H1 (cell line): Measurements from ENCODE around the gene TMEM272. TPM values are rescaled to one million over a fixed set of nuclear protein-coding genes. Genes with fewer than 3 reads are reported as not detected.

ENCODE experiments used
- CTCF ChIA-PET: fragments of 300-600 bp; sonication (Branson Sonifier 250); formaldehyde crosslinking; loops from one replicate; lab custom pipeline; 2021; ENCODE audit not compliant: partially characterized antibody; lab: Charles Lee
- POLR2A ChIA-PET: fragments of 300-600 bp; sonication (Branson Sonifier 250); formaldehyde crosslinking; loops from one replicate; lab custom pipeline; 2021; ENCODE audit warnings: inconsistent platforms; ENCODE audit not compliant: partially characterized antibody; lab: Charles Lee
- DNase-seq, 2 experiments: peaks; one replicate each; pipeline versions ENCODE4 v3.0.0 to v3.0.0-alpha.2; 2010 to 2022; ENCODE audit warnings: low spot score in 2 of 2, low read depth in 1 of 2, mixed read lengths in 1 of 2
- FAIRE-seq: peaks from 2 replicates; lab custom pipeline; 2011; peaks lifted over from hg19 to GRCh38; lab: Jason Lieb, UNC
- H2AFZ ChIP-seq: 2 replicates; pipeline ENCODE4 v1.8.1; 2012; ENCODE audit warnings: low read length, inconsistent platforms
- H2AK5ac ChIP-seq: 2 replicates; pipeline ENCODE4 v1.6.1; 2013; ENCODE audit warnings: low read depth, low read length
- H2BK120ac ChIP-seq: replicated peaks from 2 replicates; pipeline ENCODE3; 2013; ENCODE audit warnings: low read depth, low read length, inconsistent platforms
- H2BK12ac ChIP-seq: 2 replicates; pipeline ENCODE4 v1.6.1; 2013; ENCODE audit warnings: low read depth, low read length
- H2BK15ac ChIP-seq: 2 replicates; pipeline ENCODE4 v1.6.1; 2013; ENCODE audit warnings: low read length
- H2BK20ac ChIP-seq: 2 replicates; pipeline ENCODE4 v1.6.1; 2013; ENCODE audit warnings: low read length
- H2BK5ac ChIP-seq: 2 replicates; pipeline ENCODE4 v1.6.1; 2013; ENCODE audit warnings: low read depth, low read length
- H3K14ac ChIP-seq: 2 replicates; pipeline ENCODE4 v1.6.1; 2013; ENCODE audit warnings: inconsistent platforms; ENCODE audit not compliant: insufficient read length
- H3K18ac ChIP-seq: 2 replicates; pipeline ENCODE4 v1.6.1; 2013; ENCODE audit warnings: low read length; ENCODE audit errors: extremely low read depth
- H3K23ac ChIP-seq: 2 replicates; pipeline ENCODE4 v1.6.1; 2013; ENCODE audit warnings: inconsistent platforms; ENCODE audit not compliant: insufficient read length
- H3K23me2 ChIP-seq: 2 replicates; pipeline ENCODE4 v1.6.1; 2013; ENCODE audit warnings: low read depth, low read length
- H3K27ac ChIP-seq: 2 replicates; pipeline ENCODE4 v1.6.1; 2011; ENCODE audit warnings: low read depth, low read length, inconsistent platforms
- H3K27me3 ChIP-seq, 4 experiments: replicated peaks in 1 of 4; 1 replicate in 1 of 4; 2 replicates in 3 of 4; pipeline versions ENCODE4 v1.6.1 to v1.8.1; 2011 to 2013; ENCODE audit warnings: low read length in 3 of 4, mild to moderate bottlenecking in 3 of 4, inconsistent platforms in 2 of 4, mixed read lengths in 2 of 4, moderate library complexity in 1 of 4; ENCODE audit not compliant: control insufficient read depth in 3 of 4, insufficient read depth in 3 of 4; ENCODE audit errors: extremely low read depth in 1 of 4
- H3K36me3 ChIP-seq, 4 experiments: 2 replicates each; pipeline versions ENCODE4 v1.6.1 to v1.8.1; 2011 to 2013; ENCODE audit warnings: mild to moderate bottlenecking in 4 of 4, low read length in 3 of 4, moderate library complexity in 2 of 4, control low read depth in 1 of 4, inconsistent platforms in 1 of 4; ENCODE audit not compliant: insufficient read depth in 4 of 4, control insufficient read depth in 2 of 4
- H3K4ac ChIP-seq: replicated peaks from 2 replicates; pipeline ENCODE3; 2013; ENCODE audit warnings: low read length, low read depth, mixed read lengths, inconsistent platforms; ENCODE audit not compliant: insufficient read length
- H3K4me1 ChIP-seq, 4 experiments: replicated peaks in 1 of 4; 1 replicate in 1 of 4; 2 replicates in 3 of 4; pipeline versions ENCODE4 v1.6.1 to v1.8.1; 2011 to 2013; ENCODE audit warnings: low read length in 3 of 4, inconsistent platforms in 2 of 4, mixed read lengths in 1 of 4; ENCODE audit not compliant: insufficient read depth in 4 of 4, control insufficient read depth in 3 of 4
- H3K4me2 ChIP-seq, 2 experiments: 2 replicates each; pipeline versions ENCODE4 v1.6.1 to v1.8.1; 2011 to 2013; ENCODE audit warnings: low read depth in 2 of 2, low read length in 2 of 2, control low read depth in 1 of 2, inconsistent platforms in 1 of 2, mild to moderate bottlenecking in 1 of 2; ENCODE audit not compliant: insufficient read depth in 1 of 2
- H3K4me3 ChIP-seq, 4 experiments: fragments of 200-600, 300-600 bp in 1 of 4; sonication (generic), shearing (Covaris generic), sonication (Bioruptor Twin) in 1 of 4; 2 replicates each; pipeline versions ENCODE4 v1.5.1 to v1.8.1; 2011 to 2016; ENCODE audit warnings: low read length in 4 of 4, low read depth in 3 of 4, control low read depth in 2 of 4, inconsistent platforms in 2 of 4, mild to moderate bottlenecking in 2 of 4, mixed read lengths in 1 of 4, moderate library complexity in 1 of 4; ENCODE audit not compliant: insufficient read depth in 2 of 4; ENCODE audit errors: extremely low read depth in 1 of 4
- H3K56ac ChIP-seq: replicated peaks from 2 replicates; pipeline ENCODE3; 2013; ENCODE audit warnings: low read depth, mild to moderate bottlenecking, mixed read lengths, low read length, inconsistent platforms; ENCODE audit not compliant: insufficient read length
- H3K79me1 ChIP-seq: 2 replicates; pipeline ENCODE4 v1.6.1; 2013; ENCODE audit warnings: low read depth, low read length, control low read depth
- H3K79me2 ChIP-seq, 2 experiments: 2 replicates each; pipeline versions ENCODE4 v1.6.1 to v1.8.1; 2012 to 2013; ENCODE audit warnings: low read length in 2 of 2, mild to moderate bottlenecking in 2 of 2, inconsistent platforms in 1 of 2; ENCODE audit not compliant: insufficient read depth in 2 of 2, control insufficient read depth in 1 of 2
- H3K9ac ChIP-seq, 4 experiments: replicated peaks in 1 of 4; 1 replicate in 1 of 4; 2 replicates in 3 of 4; pipeline versions ENCODE4 v1.6.1 to v1.8.1; 2011 to 2013; ENCODE audit warnings: low read depth in 3 of 4, low read length in 3 of 4, control low read depth in 2 of 4, mild to moderate bottlenecking in 2 of 4, moderate library complexity in 2 of 4, inconsistent platforms in 1 of 4; ENCODE audit errors: extremely low read depth in 1 of 4
- H3K9me3 ChIP-seq, 2 experiments: 2 replicates each; pipeline versions ENCODE4 v1.6.1 to v1.8.1; 2012 to 2013; ENCODE audit warnings: mild to moderate bottlenecking in 2 of 2, moderate library complexity in 2 of 2, control low read depth in 1 of 2, inconsistent platforms in 1 of 2, low read depth in 1 of 2, low read length in 1 of 2, mixed read lengths in 1 of 2; ENCODE audit not compliant: insufficient read depth in 2 of 2
- H4K20me1 ChIP-seq, 2 experiments: replicated peaks in 1 of 2; 2 replicates each; pipeline versions ENCODE3 to v1.8.1; 2011 to 2013; ENCODE audit warnings: inconsistent platforms in 2 of 2, low read length in 2 of 2, mild to moderate bottlenecking in 1 of 2; ENCODE audit not compliant: insufficient read depth in 2 of 2, control insufficient read depth in 1 of 2
- H4K5ac ChIP-seq: 2 replicates; pipeline ENCODE4 v1.6.1; 2013; ENCODE audit warnings: low read length, low read depth, mixed read lengths, inconsistent platforms; ENCODE audit not compliant: insufficient read length
- H4K8ac ChIP-seq: 2 replicates; pipeline ENCODE4 v1.8.0; 2013; ENCODE audit warnings: mild to moderate bottlenecking, moderate library complexity, low read length, inconsistent platforms; ENCODE audit not compliant: insufficient read depth; ENCODE audit errors: extremely low read depth
- H4K91ac ChIP-seq: replicated peaks from 2 replicates; pipeline ENCODE3; 2013; ENCODE audit warnings: low read length, mixed read lengths, inconsistent platforms; ENCODE audit not compliant: insufficient read length
- CTBP2 ChIP-seq: IDR thresholded peaks from 2 replicates; pipeline ENCODE4 v1.7.0; 2011; ENCODE audit warnings: borderline replicate concordance, mild to moderate bottlenecking, moderate library complexity, mixed read lengths, low read length; ENCODE audit not compliant: insufficient read depth, insufficient read length
- KDM1A ChIP-seq: fragments of 200-600, 300-600 bp; sonication (generic); IDR thresholded peaks from 2 replicates; pipeline ENCODE4 v1.7.1; 2016; ENCODE audit warnings: mild to moderate bottlenecking, low read length, borderline replicate concordance
- SP1 ChIP-seq: IDR thresholded peaks from 2 replicates; pipeline ENCODE4 v1.6.1; 2011; ENCODE audit warnings: low read depth, low read length
- USF2 ChIP-seq: IDR thresholded peaks from 2 replicates; pipeline ENCODE4 v1.6.1; 2011; ENCODE audit warnings: low read length, improper control_type of control experiment
- WGBS, 2 experiments: shearing (Covaris generic) in 1 of 2; methylation state at CpG; one replicate each; pipeline versions ENCODE4 v1.1.6 to v1.1.7; 2013 to 2015; ENCODE audit warnings: low lambda C conversion rate in 2 of 2, mixed read lengths in 2 of 2, inconsistent platforms in 1 of 2, low coverage in 1 of 2, missing lambda C conversion rate in 1 of 2; ENCODE audit not compliant: insufficient replicate concordance in 2 of 2, insufficient coverage in 1 of 2, insufficient read length in 1 of 2; ENCODE audit errors: extremely low coverage in 1 of 2, missing lambda C conversion rate in 1 of 2; 5-methylcytosine and 5-hydroxymethylcytosine counted together
- polyA plus RNA-seq, 7 experiments: library from polyadenylated mRNA; depleted of rRNA in 3 of 7; stranded (reverse) in 5 of 7; unstranded in 2 of 7; fragments of >200 nt in 5 of 7; fragments of 200-250 nt in 2 of 7; gene quantifications; 1 replicate in 5 of 7; 2 replicates in 1 of 7; 4 replicates in 1 of 7; pipeline versions ENCODE4 v1.2.1 to v1.2.3, GENCODE V29; 2011 to 2013; ENCODE audit warnings: missing spikeins in 2 of 7, mixed read lengths in 2 of 7
- total RNA-seq: library from RNA; stranded (reverse); fragmentation: NEBNext Ultra II Directional; extraction: Animal tissue kit (Norgen Biotek cat#: 25700); gene quantifications from 2 replicates; pipeline ENCODE4 v1.2.1, GENCODE V29; 2021

The TMEM272 gene
- total and polyA plus RNA-seq, 2 of the 8 experiments (the other 6 are each of a cell fraction or from before 2014, with no cell fraction given) = 0.05 TPM; not detected in 1

DNA sequence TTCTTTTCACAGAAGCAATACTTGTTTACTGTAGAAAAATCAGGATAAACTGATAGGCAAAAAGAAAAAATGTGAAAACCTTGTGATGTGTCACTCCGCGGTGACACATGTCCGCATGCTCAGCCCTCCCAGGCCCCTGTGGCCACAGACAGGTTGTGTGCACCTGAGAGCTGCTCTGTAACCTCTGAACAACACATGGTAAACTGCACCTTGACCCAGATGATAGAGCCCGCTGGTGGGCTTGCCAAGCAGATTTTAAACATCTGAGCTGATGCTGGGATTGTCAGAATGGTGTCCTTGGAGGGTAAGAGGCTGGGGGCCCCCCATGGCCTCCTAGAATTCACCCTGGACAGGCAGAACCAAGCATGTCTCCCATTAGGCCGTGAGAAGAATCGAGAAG is 74.8 kb downstream of the TMEM272 start:
- POLR2A ChIA-PET = interaction anchor here (0.7 to 3.0 kb wide), 5 partner anchors 10 to 331 kb away, joined by 3 to 20 read pairs (median 3); partner anchors contain the start of gene INTS6
- no peak overlapping the region for H2BK20ac ChIP-seq
- H4K91ac ChIP-seq = no peak overlapping the region
- H3K23ac ChIP-seq = no peak overlapping the region
- H3K36me3 ChIP-seq = no peaks in the 10 kb centered on the region
- no peak for FAIRE-seq
- H2BK12ac ChIP-seq = no peak overlapping the region
- H2BK15ac ChIP-seq = no peak overlapping the region
- no peak overlapping the region for H3K9ac ChIP-seq
- no peak overlapping the region for H3K27ac ChIP-seq
- TF ChIP-seq SP1 (no peak), USF2 (no peak), CTBP2 (no peak), KDM1A (no peak)
- TF ChIP-seq, all 59 proteins: peak for 0
- no peak overlapping the region for H3K56ac ChIP-seq
- DNase-seq = no peak
- no peaks in the 10 kb centered on the region for H3K27me3 ChIP-seq
- H3K23me2 ChIP-seq = no peaks in the 10 kb centered on the region
- CTCF ChIA-PET = interaction anchor here (0.6 to 4.3 kb wide), 6 partner anchors 12 to 330 kb away, joined by 3 to 38 read pairs (median 7); no protein-coding TSS in a partner anchor
- no peak overlapping the region for H2AFZ ChIP-seq
- H3K4me1 ChIP-seq = peaks cover 7 to 12% (median 9%) of the 10 kb centered on the region in 4 experiments
- no peak overlapping the region for H4K5ac ChIP-seq
- no peaks in the 10 kb centered on the region for H3K79me1 ChIP-seq
- peaks cover 0 to 3% of the 10 kb centered on the region in 2 experiments for H4K20me1 ChIP-seq
- no peaks in the 10 kb centered on the region for H3K79me2 ChIP-seq
- no peak overlapping the region for H3K14ac ChIP-seq
- H3K9me3 ChIP-seq = no peaks in the 10 kb centered on the region
- no peak overlapping the region for H3K4me3 ChIP-seq
- no peak overlapping the region for H2BK5ac ChIP-seq
- 90% methylated on average over 6 of the region's 6 CpGs; no CpG with 5 or more reads in 1 of the 2 experiments for WGBS, 2 experiments
- H2AK5ac ChIP-seq = no peak overlapping the region
- H2BK120ac ChIP-seq = no peak overlapping the region
- H3K4me2 ChIP-seq = no peak overlapping the region
- H3K18ac ChIP-seq = no peak overlapping the region
- H4K8ac ChIP-seq = no peak overlapping the region
- H3K4ac ChIP-seq = no peak overlapping the region
